ENCODE data around the gene SMIM7. TPM values are rescaled to one million over a fixed set of nuclear protein-coding genes. Genes with fewer than 3 reads are reported as not detected.
"Not testable (repeated sequence)": the region's sequence is repeated elsewhere in the genome, so short reads cannot be mapped to it uniquely, and the experiment has no call there.

Gene SMIM7
- total RNA-seq, result 37.9 TPM

- ATAC-seq (peak; percentile 91), DNase-seq (ENCODE audit: low spot score) (peak; percentile 98)
These were observed at the start of gene SMIM7 for GRCh38 chr19:16659832-16660708. Gene SMIM7, minus strand, starts transcription at chr19:16660144. Its CDS starts 34 bp downstream, at chr19:16660110.

GRCh38 chr19:16703677-16704076 is 43.7 kb upstream of the SMIM7 start:
- ATAC-seq (no peak), DNase-seq (ENCODE audit: low spot score) (no peak)

- DNase-seq (ENCODE audit: low spot score) (peak; percentile 69), ATAC-seq (peak; percentile 98)
These were observed 42.2 kb upstream of the SMIM7 start for GRCh38 chr19:16702123-16702522.

GRCh38 chr19:16698914-16699313 is 39.0 kb upstream of the SMIM7 start:
- ATAC-seq, result no peak
- DNase-seq (ENCODE audit: low spot score), result no peak

- DNase-seq (ENCODE audit: low spot score), result no peak
- no peak for ATAC-seq
These were observed 28.1 kb upstream of the SMIM7 start for GRCh38 chr19:16688084-16688483.

- DNase-seq (ENCODE audit: low spot score) (no peak), ATAC-seq (no peak)
These were observed 24.3 kb upstream of the SMIM7 start for GRCh38 chr19:16684216-16684615.

GRCh38 chr19:16682539-16682938 is 22.6 kb upstream of the SMIM7 start:
- DNase-seq (ENCODE audit: low spot score) (no peak), ATAC-seq (no peak)

GRCh38 chr19:16679811-16680210 is 19.9 kb upstream of the SMIM7 start:
- DNase-seq (ENCODE audit: low spot score), result no peak
- no peak for ATAC-seq

- ATAC-seq (no peak), DNase-seq (ENCODE audit: low spot score) (no peak)
These were observed 18.6 kb upstream of the SMIM7 start for GRCh38 chr19:16678498-16678897.

GRCh38 chr19:16677055-16677454 is 17.1 kb upstream of the SMIM7 start:
- ATAC-seq (no peak), DNase-seq (ENCODE audit: low spot score) (no peak)

- peak; percentile 58 for DNase-seq (ENCODE audit: low spot score)
- peak; percentile 80 for ATAC-seq
These were observed 16.3 kb upstream of the SMIM7 start for GRCh38 chr19:16676101-16676798.

- DNase-seq (ENCODE audit: low spot score); ATAC-seq: not testable (repeated sequence)
These were observed 13.9 kb upstream of the SMIM7 start for GRCh38 chr19:16673839-16674238.

- no peak for ATAC-seq
- DNase-seq (ENCODE audit: low spot score), result no peak
These were observed 13.3 kb upstream of the SMIM7 start for GRCh38 chr19:16673231-16673630.

- DNase-seq (ENCODE audit: low spot score) (no peak), ATAC-seq (no peak)
These were observed 11.8 kb upstream of the SMIM7 start for GRCh38 chr19:16671652-16672274.

GRCh38 chr19:16670291-16670690 is 10.3 kb upstream of the SMIM7 start:
- DNase-seq (ENCODE audit: low spot score) (no peak), ATAC-seq (no peak)

- not testable (repeated sequence) for ATAC-seq; DNase-seq (ENCODE audit: low spot score)
These were observed 8.8 kb upstream of the SMIM7 start for GRCh38 chr19:16668702-16669101.

- DNase-seq (ENCODE audit: low spot score), result no peak
- ATAC-seq, result no peak
These were observed 8.2 kb upstream of the SMIM7 start for GRCh38 chr19:16668176-16668575.

GRCh38 chr19:16661480-16662034 is 1.6 kb upstream of the SMIM7 start:
- no peak for ATAC-seq

GRCh38 chr19:16660763-16661479 is 977 bp upstream of the SMIM7 start, which contains the start of gene TMEM38A:
Gene TMEM38A, plus strand, starts transcription at chr19:16661139. Its CDS starts 79 bp downstream, at chr19:16661218.
- peak; percentile 65 for ATAC-seq
- DNase-seq (ENCODE audit: low spot score), result peak; percentile 68

More at GRCh38 chr19:16661480-16662034, 1.6 kb upstream of the SMIM7 start:
- DNase-seq (ENCODE audit: low spot score), result peak; percentile 55

- no peak for DNase-seq (ENCODE audit: low spot score)
These were observed 496 bp downstream of the SMIM7 start for GRCh38 chr19:16659464-16659831.

More at GRCh38 chr19:16659464-16659831, 496 bp downstream of the SMIM7 start:
- ATAC-seq, result no peak
